ENCODE results near the gene WDR1. TPM values are rescaled to one million over a fixed set of nuclear protein-coding genes. Genes with fewer than 3 reads are reported as not detected.
A peak's percentile ranks its signal among the peaks of the same experiment; 100 is the strongest.

Gene WDR1
- polyA plus RNA-seq, 1 of the 3 experiments (the other 2 are of a cell fraction): 310 TPM

DNA sequence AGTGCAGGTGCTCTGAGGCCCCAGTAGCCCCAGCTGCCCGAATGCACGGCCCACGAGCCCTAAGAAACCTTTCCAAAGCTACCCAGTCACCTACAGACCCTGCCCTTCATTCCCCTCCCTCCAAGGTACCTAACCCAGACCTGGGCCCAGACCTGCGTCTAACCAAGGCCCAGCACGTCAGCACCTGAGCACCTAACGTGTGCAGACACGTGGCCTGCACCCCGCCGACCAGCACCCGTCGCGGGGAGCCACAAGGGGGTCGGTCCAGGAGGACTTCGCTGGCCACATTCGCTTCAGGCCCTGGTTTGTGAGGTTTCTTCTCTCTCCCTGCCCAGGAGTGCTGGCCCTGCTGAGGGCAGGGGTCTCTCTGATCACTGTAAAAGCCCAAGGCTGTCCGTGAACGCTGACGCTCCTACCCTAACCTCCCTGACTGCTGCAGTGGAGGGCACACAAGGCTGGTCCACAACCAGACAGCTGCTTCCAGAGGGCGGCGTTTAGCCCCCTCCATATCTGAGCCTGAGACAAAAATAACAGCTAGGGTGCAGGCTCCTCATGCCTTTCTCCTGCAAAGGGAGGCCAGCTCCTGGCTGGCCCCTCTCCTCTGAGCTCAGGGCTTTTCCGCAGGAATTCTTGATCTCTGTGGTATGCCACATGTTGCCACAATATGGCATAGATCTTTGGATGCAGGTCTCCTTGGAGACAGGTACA is 31.8 kb downstream of the WDR1 start:
- POLR2A ChIA-PET: no interaction called here
- H3K9me3 ChIP-seq: no peaks in the 10 kb centered on the region
- no peak overlapping the region for H3K9ac ChIP-seq
- H3K4me1 ChIP-seq (ENCODE audit: control insufficient read depth in 1 of 2, insufficient read depth in 2 of 2, low read depth in 1 of 2, low read length in 1 of 2): peaks cover 0 to 24% of the 10 kb centered on the region in 2 experiments; a peak in 2 of 4 replicates
- CTCF ChIA-PET: no interaction called here
- peaks cover 52 to 96% of the 10 kb centered on the region in 2 experiments for H3K36me3 ChIP-seq (replicated peaks in 1 of 2; ENCODE audit: control insufficient read depth in 1 of 2, insufficient read depth in 2 of 2, low read length in 1 of 2)
- H3K9me2 ChIP-seq: no peaks in the 10 kb centered on the region
- TF ChIP-seq SMC3 (IDR thresholded peaks at IDR 0.05; ENCODE audit: low read depth, low read length): no peak
- no peak for TF ChIP-seq TEAD4 (IDR thresholded peaks at IDR 0.05; ENCODE audit: borderline replicate concordance, insufficient read depth)
- no peak for TF ChIP-seq FOXM1 (IDR thresholded peaks at IDR 0.05; ENCODE audit: low read depth)
- no peak for TF ChIP-seq NFIC (IDR thresholded peaks at IDR 0.05; ENCODE audit: borderline replicate concordance)
- no peak for TF ChIP-seq MEF2A (IDR thresholded peaks at IDR 0.05; ENCODE audit: borderline replicate concordance, low read depth)
- 97% methylated on average over 18 of the region's 21 CpGs for WGBS (ENCODE audit: low lambda C conversion rate)
- DNase-seq: peak; percentile 14
- no peak overlapping the region for H2AFZ ChIP-seq (ENCODE audit: low read depth)
- H4K20me1 ChIP-seq (ENCODE audit: insufficient read depth): peaks cover 83% of the 10 kb centered on the region
- H3K27ac ChIP-seq (ENCODE audit: low read depth in 2 of 2, low read length in 1 of 2): no peak overlapping the region
- no peak overlapping the region for H3K4me3 ChIP-seq (ENCODE audit: low read depth in 2 of 2, low read length in 1 of 2)
- no peaks in the 10 kb centered on the region for H3K27me3 ChIP-seq (ENCODE audit: insufficient read depth)
- peaks cover 4% of the 10 kb centered on the region for H3F3A ChIP-seq (replicated peaks; ENCODE audit: insufficient read depth)
- no peak overlapping the region for H3K4me2 ChIP-seq
- peaks cover 68% of the 10 kb centered on the region for H3K79me2 ChIP-seq (ENCODE audit: insufficient read depth)

DNA sequence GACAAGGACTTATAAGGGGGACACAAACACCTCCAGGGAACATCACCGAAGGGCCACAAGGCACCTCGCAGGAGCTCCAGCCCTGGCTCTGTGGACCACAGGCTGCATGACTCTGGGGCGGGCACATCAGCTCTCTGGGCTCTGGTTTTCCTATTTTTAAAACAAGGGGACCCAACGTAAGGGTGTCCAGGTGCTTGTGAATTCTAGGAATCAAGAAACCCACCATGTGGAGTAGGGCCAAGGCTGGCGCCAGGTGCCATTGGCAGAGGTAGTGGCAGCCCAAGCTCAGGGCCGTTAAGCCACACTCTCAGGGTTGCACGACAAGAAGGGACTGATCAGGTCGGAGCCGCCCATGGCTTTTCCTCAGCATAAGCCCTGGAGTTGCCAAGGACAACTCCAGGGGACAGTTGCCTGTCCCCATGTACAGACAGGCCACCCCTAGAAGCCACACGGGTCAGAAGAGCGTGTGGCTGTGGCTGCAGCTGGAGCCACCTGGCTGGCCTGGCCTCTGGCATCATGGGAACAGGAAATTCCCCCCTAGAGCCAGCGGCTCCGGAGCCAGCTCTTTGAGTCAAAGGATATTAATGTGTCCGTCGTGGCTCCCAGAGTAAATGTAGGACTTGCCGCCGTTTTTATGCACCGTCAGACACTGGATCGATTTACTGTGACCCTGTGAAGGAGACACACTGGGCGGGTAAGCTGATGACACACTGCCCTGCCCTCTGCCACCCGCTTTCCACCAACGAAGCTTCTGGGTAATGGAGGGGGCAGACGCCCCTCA is 32.5 kb downstream of the WDR1 start:
- DNase-seq: peak; percentile 13
- WGBS (ENCODE audit: low lambda C conversion rate): 86% methylated on average over 16 of the region's 23 CpGs
- Histone ChIP-seq H3K27ac (ENCODE audit: low read depth in 2 of 2, low read length in 1 of 2) (no peak overlapping the region), H3K4me3 (ENCODE audit: low read depth in 2 of 2, low read length in 1 of 2) (no peak overlapping the region), H3K27me3 (ENCODE audit: insufficient read depth) (no peaks in the 10 kb centered on the region), H2AFZ (ENCODE audit: low read depth) (no peak overlapping the region), H3K36me3 (replicated peaks in 1 of 2; ENCODE audit: control insufficient read depth in 1 of 2, insufficient read depth in 2 of 2, low read length in 1 of 2) (peaks cover 51 to 98% of the 10 kb centered on the region in 2 experiments), H3K4me1 (ENCODE audit: control insufficient read depth in 1 of 2, insufficient read depth in 2 of 2, low read depth in 1 of 2, low read length in 1 of 2) (peaks cover 0 to 31% of the 10 kb centered on the region in 2 experiments; a peak in 2 of 4 replicates), H3K9ac (no peak overlapping the region), H3K79me2 (ENCODE audit: insufficient read depth) (peaks cover 60% of the 10 kb centered on the region), H3K4me2 (no peak overlapping the region), H3K9me2 (no peaks in the 10 kb centered on the region), H3F3A (replicated peaks; ENCODE audit: insufficient read depth) (peaks cover 4% of the 10 kb centered on the region), H4K20me1 (ENCODE audit: insufficient read depth) (peaks cover 80% of the 10 kb centered on the region), H3K9me3 (no peaks in the 10 kb centered on the region)
- POLR2A ChIA-PET: no interaction called here
- TF ChIP-seq, protein P1, sequence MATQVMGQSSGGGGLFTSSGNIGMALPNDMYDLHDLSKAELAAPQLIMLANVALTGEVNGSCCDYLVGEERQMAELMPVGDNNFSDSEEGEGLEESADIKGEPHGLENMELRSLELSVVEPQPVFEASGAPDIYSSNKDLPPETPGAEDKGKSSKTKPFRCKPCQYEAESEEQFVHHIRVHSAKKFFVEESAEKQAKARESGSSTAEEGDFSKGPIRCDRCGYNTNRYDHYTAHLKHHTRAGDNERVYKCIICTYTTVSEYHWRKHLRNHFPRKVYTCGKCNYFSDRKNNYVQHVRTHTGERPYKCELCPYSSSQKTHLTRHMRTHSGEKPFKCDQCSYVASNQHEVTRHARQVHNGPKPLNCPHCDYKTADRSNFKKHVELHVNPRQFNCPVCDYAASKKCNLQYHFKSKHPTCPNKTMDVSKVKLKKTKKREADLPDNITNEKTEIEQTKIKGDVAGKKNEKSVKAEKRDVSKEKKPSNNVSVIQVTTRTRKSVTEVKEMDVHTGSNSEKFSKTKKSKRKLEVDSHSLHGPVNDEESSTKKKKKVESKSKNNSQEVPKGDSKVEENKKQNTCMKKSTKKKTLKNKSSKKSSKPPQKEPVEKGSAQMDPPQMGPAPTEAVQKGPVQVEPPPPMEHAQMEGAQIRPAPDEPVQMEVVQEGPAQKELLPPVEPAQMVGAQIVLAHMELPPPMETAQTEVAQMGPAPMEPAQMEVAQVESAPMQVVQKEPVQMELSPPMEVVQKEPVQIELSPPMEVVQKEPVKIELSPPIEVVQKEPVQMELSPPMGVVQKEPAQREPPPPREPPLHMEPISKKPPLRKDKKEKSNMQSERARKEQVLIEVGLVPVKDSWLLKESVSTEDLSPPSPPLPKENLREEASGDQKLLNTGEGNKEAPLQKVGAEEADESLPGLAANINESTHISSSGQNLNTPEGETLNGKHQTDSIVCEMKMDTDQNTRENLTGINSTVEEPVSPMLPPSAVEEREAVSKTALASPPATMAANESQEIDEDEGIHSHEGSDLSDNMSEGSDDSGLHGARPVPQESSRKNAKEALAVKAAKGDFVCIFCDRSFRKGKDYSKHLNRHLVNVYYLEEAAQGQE (IDR thresholded peaks at IDR 0.05; ENCODE audit: low read depth, low read length): no peak
- no peak for TF ChIP-seq ELF1 (IDR thresholded peaks at IDR 0.05)
- TF ChIP-seq SMC3 (IDR thresholded peaks at IDR 0.05; ENCODE audit: low read depth, low read length): no peak
- TF ChIP-seq, protein P2, sequence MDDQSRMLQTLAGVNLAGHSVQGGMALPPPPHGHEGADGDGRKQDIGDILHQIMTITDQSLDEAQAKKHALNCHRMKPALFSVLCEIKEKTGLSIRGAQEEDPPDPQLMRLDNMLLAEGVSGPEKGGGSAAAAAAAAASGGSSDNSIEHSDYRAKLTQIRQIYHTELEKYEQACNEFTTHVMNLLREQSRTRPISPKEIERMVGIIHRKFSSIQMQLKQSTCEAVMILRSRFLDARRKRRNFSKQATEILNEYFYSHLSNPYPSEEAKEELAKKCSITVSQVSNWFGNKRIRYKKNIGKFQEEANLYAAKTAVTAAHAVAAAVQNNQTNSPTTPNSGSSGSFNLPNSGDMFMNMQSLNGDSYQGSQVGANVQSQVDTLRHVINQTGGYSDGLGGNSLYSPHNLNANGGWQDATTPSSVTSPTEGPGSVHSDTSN (IDR thresholded peaks at IDR 0.05): no peak
- TF ChIP-seq, protein P3, sequence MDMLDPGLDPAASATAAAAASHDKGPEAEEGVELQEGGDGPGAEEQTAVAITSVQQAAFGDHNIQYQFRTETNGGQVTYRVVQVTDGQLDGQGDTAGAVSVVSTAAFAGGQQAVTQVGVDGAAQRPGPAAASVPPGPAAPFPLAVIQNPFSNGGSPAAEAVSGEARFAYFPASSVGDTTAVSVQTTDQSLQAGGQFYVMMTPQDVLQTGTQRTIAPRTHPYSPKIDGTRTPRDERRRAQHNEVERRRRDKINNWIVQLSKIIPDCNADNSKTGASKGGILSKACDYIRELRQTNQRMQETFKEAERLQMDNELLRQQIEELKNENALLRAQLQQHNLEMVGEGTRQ (IDR thresholded peaks at IDR 0.05; ENCODE audit: borderline replicate concordance, low read depth, low read length): no peak
- TF ChIP-seq FOXJ3 (CRISPR knock-in tag; IDR thresholded peaks at IDR 0.05): no peak
- TF ChIP-seq, protein P4, sequence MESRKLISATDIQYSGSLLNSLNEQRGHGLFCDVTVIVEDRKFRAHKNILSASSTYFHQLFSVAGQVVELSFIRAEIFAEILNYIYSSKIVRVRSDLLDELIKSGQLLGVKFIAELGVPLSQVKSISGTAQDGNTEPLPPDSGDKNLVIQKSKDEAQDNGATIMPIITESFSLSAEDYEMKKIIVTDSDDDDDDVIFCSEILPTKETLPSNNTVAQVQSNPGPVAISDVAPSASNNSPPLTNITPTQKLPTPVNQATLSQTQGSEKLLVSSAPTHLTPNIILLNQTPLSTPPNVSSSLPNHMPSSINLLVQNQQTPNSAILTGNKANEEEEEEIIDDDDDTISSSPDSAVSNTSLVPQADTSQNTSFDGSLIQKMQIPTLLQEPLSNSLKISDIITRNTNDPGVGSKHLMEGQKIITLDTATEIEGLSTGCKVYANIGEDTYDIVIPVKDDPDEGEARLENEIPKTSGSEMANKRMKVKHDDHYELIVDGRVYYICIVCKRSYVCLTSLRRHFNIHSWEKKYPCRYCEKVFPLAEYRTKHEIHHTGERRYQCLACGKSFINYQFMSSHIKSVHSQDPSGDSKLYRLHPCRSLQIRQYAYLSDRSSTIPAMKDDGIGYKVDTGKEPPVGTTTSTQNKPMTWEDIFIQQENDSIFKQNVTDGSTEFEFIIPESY (IDR thresholded peaks at IDR 0.05; ENCODE audit: borderline replicate concordance, low read depth): no peak
- TF ChIP-seq CHD2 (IDR thresholded peaks at IDR 0.05; ENCODE audit: low read length, partially characterized antibody): no peak
- TF ChIP-seq MEF2A (IDR thresholded peaks at IDR 0.05; ENCODE audit: borderline replicate concordance, low read depth): no peak
- CTCF ChIA-PET: no interaction called here

Measured in SK-N-SH (cell line).